Activated CD4-positive, alpha-beta T cell treated with anti-CD3 and anti-CD28 coated beads for 4 hours (primary cell): ENCODE measurements around the gene CCDC183.
A peak's percentile ranks its signal among the peaks of the same experiment; 100 is the strongest.
"Not testable (repeated sequence)": the region's sequence is repeated elsewhere in the genome, so short reads cannot be mapped to it uniquely, and the experiment has no call there.

Experiments
- DNase-seq, 2 donors: peaks; one replicate each; pipeline ENCODE4 v3.0.0-alpha.2; 2020

CCDC183 gene

DNA sequence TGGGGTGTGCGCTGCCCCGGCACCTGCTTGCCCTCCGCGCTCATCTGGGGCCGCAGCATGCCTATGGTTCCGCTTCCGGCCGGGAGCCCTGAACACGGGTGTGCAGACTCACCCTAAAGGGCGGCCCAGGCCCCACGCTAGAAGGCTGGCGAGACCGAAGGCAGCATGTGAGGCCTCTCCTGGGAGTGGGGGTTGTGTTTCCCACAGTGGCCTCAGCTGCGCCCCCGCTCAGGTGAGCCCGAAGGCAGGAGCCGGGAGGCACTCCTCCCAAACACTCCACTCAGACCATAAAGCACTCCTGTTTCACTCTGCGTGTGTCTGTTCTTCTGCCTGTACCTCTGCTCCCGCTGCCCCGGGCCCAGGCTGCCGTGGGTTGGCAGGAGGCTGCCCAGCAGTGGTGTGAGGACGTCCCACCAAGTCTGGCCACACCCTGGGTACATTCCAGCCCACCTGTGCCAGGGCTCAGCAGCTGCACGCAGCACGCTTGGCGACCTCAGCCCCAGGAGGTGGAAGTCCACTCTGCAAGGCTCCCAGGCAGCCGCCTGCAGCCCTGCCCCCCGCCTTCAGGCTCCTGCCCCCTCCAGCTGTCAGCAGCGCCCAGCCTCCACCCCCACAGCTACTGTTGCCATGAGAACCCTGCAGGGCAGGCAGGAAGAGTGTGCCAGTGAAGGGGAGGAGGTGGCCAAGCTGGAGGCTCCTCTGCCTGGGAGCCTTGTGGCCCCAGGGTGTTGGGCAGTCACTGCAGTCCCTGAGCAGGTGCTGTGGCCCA lies 44.9 kb downstream of the CCDC183 start:
- no peak for DNase-seq

DNA sequence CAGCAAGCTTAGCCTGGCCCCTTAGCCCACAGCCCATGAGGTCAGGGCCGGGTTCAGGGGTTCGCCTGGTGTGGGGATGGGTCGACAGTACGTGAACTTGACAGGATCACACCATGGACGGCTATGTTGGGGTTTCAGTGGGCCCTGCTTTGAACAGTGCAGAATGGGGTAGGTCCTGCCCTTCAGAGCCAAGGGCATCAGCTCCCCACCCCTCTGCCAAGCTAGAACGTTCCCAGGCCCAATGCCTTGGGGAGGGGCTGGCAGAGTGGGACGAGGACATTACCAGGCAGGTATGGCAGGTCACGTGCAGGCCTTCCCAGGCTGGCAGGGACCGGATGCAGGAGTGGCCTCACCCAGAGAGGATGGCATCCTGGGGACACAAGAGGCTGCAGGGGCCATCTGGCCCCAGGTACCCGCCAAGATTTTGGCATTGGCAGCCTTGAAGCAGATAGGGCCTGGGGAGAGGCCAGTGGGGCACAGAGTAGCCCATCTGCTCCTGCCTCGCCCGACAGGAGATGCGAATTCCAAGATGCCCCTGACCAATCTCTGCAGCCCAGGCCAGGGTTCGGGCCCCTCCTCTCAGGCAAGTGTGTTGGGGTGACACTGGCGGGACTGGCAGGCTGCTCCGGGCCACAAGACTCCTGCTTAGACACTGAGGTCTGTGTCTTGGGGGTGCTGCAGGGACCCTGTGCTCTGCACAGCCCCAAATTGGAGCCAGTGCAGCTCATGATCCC lies 45.7 kb downstream of the CCDC183 start:
- not testable (repeated sequence) for DNase-seq

DNA sequence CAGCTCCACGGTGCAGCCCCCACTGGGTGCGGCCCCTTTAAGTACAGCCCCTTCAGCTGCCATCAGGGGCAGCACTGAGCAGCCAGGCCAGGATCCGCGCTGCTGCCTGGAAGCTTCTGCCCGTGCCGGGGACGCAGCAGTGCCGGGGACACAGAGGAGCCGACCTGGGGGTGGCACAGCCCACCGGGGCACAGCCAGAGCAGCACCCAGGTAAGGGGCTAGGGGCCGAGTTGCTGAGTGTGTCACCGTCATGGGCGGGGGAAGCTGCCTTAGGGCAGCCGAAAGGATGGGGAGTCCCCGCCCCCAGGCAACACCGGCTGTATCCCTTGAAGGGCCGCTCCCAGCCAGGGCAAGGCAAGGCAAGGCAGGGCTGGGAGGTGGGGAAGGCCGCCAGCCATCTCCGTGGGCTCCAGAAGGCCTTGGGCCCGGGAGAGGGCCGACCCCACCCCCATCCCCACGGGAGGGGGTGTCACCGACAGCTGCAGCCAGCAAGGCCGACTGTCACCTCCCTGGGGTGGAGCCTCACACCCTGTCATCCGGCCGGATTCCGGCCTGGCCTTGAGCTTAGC lies 46.3 kb downstream of the CCDC183 start, which contains the start of gene AJM1:
AJM1 (plus strand) TSS at position 99 of the 569 bp plus-strand sequence. CDS start 1,937 bp downstream, outside the sequence.
- peak; percentile 71 to 75 for DNase-seq

DNA sequence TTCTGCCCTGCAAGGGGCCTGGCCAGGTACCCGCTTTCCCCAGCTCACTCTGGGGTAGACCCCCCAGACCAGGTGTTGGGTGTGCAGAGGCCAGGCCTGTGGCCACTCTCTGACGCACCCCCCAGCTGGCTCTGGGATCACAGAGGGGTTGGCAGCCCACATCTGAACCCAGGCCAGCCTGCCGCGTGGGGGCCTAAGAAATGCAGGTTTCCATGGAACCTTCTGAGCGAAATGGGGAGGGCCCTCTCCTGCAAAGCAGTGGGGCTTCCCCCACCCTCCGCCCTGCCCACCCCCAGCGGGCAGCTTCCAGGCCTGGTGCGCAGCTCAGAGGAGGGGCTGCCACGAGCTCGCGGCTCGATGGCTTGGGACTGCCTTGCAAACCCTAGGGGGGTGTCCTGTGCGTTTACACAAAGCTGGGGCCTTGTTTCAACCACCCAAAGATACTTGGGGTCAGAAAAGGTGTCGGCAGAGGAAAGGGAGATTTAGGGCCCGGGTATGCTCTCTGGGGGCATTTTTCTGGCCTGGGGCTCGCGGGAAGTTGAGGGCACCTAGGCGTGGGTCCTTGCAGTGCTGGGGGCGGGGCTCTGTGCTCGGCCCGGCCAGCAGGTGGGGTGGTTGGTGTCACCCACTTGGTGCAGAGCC lies 47.1 kb downstream of the CCDC183 start:
- not testable (repeated sequence) for DNase-seq

DNA sequence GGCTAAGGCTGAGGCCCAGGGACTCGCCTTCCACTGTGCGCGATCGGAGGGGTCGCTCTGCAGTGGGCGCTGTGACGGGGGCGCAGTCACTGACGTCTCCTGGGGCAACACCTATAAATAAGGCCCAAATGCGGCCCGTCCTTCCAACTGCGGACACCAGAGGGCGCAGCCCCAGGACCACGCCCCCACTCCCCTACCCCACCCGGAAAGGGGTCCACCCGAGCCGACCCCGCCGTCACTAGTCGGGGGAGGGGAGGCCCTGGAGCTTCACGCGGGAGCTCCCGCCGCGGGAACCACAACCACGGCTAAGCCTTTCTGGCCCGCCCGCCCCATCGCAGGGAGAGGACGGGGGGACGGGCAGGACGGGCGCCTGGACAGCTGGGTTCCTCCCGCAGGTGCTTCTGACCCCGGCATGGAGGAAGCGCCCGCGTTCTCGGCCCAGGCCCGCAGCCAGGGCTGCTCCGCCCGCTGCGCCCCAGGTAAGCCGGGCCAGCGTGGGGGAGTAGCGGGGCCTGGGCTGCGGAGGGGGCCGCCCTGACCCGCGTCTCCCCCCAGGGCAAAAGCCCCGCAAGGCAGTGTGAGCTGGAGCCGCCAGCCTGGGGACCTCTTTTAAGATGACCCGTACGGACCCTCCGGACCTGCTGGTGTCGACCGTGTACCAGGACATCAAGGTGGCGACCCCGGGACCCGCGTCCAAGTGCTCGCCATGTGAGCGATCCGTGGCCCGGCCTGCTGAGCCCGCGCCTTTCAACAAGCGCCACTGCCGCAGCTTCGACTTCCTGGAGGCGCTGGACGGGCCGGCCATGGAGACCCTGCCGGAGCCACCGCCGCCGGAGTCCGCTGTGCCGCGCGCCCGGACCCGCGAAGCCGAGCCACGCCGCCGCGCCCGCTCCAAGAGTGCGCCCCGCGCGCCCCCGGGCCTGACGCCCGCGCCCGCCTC lies 47.9 kb downstream of the CCDC183 start:
- peak; percentile 43 to 61 for DNase-seq

DNA sequence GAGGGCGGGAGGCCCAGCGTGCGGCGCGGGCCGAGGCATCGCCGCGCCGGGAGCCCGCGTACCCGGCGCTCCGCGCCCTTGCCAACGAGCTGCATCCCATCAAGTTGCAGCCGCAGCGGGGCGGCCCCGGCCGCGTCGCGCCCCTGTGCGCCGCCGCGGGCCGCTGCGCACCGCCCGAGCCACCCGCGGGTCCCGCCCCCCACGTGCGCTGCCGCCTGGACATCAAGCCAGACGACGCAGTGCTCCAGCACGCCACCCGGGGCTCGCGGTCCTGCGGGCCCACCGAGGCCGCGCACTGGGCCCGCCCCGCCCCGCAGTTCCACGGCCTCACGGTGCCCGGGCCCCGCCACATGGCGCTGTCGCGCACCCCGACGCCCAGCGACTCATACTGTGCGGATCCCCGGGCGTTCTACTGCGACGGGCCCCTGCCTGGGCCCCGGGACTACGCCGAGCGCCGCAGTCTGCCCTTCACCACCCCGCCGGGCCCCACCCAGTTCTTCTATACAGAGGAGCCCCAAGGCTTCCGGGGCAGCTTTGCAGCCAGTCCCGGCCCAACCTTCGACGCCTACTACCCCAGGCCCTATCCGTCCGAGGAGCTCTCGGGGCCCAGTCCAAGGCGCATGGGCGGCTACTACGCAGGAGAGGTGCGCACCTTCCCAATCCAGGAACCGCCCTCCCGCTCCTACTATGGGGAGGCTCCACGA lies 48.8 kb downstream of the CCDC183 start:
- no peak for DNase-seq

DNA sequence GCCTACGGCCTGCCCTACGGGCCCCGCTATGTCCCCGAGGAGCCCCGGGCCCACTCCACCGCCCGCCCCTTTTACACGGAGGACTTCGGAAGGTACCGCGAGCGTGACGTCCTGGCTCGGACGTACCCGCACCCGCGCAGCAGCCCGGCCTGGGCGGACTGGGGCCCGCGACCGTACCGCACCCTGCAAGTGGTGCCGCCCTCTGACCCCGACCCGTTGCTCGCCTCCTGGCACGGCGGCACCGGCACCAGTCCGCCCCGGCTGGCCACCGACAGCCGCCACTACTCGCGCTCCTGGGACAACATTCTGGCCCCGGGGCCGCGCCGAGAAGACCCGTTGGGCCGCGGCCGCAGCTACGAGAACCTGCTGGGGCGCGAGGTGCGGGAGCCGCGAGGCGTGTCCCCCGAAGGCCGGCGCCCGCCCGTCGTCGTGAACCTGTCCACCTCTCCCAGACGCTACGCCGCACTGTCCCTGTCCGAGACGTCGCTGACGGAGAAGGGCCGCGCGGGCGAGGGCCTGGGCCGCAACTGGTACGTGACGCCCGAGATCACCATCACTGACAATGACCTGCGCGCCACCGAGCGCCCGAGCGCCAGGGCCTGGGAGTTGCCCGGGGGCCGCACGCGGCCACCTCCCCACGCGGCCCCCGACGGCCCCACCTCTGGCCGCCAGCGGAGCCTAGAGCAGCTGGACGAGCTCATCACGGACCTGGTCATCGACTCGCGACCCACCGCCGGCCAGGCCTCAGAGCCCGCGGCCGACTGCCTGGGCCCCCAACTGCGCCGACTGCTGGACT lies 49.5 kb downstream of the CCDC183 start:
- DNase-seq: no peak

DNA sequence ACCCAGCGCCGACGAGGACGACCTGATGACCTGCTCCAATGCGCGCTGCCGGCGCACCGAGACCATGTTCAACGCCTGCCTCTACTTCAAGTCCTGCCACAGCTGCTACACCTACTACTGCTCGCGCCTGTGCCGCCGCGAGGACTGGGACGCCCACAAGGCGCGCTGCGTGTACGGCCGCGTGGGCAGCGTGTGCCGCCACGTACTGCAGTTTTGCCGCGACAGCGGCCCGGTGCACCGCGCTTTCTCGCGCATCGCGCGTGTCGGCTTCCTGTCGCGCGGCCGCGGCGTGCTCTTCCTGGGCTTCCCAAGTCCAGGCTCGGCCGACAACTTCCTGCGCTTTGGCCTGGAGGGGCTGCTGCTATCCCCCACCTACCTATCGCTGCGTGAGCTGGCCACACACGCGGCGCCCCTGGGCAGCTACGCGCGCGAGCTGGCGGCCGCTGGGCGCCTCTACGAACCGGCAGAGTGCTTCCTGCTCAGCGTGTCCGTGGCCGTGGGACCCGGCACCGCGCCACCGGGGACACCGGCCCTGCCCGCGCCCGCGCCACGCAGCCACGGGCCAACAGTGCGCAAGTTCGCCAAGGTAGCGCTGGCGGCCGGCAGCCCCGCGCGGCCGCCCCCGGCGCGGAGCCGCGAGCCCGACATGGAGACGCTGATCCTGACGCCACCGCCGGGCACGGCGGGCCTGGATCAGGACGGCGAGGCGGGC lies 50.4 kb downstream of the CCDC183 start:
- peak in 1 of 2 donors; percentile 56 for DNase-seq

DNA sequence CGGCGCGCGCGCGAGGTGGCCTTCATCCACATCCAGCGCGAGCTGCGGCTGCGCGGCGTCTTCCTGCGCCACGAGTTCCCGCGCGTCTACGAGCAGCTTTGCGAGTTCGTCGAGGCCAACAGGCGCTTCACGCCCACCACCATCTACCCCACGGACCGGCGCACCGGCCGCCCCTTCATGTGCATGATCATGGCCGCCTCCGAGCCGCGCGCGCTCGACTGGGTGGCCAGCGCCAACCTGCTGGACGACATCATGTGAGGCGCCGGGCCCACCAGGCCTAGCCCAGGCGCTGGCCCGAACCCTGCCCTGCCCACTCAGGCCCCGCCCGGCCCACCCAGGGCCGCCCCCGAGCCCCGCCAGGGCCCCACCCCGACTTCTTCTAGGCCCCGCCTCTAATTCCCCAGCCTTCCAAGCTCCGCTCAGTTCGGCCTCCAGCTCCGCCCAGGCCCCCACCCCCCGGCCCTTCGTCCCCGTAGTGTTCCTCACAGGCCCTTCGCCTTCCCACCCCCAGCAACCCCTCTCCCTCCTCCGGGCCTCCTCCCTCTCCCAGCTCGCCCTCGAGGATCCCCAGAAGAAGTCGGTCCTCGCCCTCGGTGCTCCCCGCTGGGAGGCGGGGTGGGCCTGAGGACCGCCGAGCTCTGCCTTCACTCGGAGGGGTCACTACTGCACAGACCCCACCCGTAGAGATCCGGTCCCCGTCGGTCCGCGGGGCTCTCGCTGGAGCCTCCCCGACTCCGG lies 51.1 kb downstream of the CCDC183 start:
- no peak for DNase-seq

DNA sequence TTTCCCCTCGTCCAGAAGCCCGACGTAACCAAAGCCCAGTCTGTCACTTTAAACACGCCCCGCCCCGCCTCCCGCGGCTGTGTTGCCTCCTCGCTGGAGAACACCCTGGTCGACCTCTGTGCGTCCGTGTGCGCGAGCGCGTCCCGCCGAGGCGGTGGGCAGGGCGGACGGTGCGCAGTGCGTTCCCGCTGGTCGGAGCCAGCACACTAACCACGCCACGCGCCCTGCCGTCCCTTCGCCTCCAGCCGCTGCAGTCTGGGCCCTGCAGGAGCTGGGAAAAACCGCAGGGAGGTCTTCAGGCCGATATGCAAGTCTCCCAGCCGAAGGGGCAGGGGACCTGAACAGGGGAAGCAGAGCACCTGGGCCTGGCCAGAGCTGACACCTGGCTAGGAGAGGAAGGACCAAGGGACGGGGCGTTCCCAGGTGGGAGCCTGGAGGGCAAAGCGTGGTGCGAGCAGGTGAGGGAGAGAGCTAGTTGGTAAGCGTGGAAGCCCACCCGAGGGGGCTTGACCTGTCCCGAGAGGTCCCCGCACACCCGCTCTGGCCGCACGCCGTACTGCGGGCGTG lies 51.8 kb downstream of the CCDC183 start:
- DNase-seq: peak; percentile 63 to 66

DNA sequence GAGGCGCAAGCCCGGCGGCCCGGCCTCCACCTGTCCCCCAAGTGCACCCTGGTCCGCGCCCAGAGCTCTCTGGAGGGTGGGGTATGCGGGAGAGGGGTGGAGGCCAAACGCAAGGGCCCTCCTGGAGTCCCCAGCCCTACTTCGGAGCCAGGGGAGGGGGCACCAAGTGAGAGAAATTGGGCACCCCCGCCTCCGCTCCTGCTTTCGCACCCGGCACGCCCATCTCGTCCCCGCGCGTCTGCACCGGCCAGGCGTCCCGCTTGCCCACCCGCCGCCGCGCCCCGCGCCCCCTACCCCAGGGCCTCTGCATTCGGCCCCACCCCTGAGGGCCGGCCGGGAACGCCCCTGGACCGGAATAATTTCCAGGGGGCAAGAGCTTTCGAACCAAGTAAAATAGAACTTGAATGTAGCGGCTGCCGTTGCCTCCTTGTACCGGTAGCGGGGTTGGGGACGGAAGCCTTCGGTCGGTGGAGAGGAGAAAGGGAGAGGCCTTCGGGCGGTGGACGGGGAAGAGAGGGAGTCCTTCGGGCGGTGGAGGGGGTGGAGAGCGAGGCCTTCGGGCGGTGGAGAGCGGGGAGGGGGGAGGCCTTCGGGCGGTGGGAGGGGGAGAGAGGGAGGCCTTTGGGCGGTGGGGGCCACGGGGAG lies 52.4 kb downstream of the CCDC183 start:
- no peak for DNase-seq

DNA sequence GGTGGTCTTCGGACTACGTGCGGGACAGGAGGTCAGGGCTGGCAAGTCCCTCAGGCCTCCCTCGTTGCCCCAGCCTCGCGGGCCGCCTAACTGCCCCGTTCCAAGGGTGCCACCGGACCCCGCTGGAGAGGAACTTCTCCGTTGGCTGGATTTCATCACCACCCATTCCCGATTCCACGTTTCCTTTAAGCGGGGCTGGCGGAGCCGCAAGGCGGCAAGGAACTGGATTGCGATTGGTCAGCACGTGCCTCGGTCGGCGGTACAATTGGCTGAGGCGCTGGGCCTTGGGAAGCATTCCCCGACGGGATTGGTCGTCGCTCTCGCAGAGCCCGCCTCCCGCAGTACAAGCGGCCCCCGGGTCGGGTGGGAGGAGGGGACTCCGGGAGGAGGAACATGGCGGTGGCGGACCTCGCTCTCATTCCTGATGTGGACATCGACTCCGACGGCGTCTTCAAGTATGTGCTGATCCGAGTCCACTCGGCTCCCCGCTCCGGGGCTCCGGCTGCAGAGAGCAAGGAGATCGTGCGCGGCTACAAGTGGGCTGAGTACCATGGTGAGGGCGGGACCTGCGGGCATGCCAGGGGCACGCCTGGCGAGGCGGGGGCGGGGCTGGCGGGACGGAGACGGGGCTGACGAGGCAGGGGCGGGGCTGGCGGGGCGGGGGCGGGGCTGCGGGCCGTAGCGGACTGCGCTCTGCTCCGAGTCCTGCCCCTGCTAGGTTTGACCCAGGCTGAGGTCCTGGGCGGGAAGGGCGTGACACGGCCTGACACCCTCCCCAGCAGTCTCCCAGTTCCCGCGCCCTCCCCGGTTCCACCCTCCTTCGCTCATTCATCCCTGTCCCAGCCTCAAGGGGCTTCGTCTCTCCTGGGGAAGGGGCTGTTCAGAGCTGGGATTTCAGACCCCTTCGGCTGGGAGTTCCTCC lies 53.2 kb downstream of the CCDC183 start, which contains the start of gene PHPT1:
PHPT1 (plus strand) TSS at position 372 of the 922 bp plus-strand sequence; CDS start at position 394, 22 bp downstream.
- DNase-seq: peak; percentile 96 to 97

DNA sequence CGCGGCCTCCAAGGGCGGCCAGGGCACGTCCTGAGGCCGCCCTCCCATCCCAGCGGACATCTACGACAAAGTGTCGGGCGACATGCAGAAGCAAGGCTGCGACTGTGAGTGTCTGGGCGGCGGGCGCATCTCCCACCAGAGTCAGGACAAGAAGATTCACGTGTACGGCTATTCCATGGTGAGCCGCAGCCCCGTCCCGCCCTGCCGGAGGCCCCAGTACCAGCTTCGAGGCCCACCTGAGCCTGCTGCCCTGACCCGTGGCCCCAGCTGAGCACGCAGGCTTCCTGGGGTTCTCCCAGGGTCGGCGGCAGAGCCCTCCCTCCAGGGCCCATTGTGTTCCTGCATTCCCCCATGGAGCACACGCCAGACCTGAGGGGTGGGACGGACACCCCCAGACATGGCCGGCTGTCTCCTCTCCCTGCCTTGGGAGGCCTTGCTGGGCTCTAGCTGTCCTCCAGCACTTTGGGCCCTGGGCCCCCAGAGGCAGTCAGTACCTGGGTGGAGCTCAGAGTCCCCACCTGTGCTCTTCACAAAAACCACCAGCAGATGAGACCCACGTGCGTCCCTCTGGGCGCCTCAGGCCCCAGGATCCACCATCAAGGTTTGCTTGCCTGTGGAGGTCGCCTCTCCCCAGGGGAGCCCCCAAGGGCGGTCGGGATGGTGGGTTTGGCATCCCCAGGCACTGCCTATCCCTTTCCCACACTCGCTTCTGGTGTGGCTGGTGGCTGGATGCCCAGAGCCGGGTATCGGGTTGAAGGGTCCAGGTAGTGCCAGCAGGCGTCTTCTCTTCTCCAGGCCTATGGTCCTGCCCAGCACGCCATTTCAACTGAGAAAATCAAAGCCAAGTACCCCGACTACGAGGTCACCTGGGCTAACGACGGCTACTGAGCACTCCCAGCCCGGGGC lies 54.1 kb downstream of the CCDC183 start:
- no peak for DNase-seq

DNA sequence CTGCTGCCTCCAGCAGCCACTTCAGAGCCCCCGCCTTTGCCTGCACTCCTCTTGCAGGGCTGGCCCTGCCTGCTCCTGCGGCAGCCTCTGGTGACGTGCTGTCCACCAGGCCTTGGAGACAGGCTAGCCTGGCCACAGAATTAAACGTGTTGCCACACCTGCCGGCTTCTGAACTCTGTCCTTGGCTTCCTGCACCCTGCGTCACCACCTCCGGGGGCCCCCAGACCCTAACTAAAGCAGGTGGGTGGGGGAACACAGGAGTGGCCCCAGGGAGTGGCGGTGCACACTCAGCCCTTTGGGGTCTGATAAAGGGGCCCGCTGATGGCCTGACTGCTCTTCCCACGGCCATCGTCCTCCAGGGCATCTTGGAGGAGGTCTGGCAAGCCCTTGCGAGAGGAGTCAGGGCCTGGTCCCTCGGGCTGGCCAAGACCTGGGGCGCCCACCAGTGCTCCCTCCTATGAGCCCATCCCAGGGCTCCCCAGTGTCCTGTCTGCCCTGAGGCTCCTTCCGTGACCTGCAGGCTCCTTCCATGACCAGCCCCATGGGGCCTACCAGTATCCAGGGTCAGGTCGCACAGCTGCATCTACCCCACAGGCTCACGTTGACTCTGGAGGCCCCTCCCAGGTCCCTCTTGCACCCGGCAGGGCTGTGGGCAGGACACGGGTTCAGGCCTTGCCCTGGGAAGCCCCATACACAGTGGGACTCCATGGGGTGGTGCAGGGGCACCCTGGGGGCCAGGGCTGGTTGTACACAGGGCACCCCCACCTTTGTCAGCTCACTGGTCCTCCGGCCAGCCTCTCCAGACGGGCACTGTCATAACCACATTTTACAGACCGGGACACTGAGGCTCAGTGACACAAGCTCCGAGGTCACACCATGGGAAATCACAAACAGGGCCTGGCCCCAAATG lies 55.0 kb downstream of the CCDC183 start:
- no peak for DNase-seq
